ENCODE measurements around the gene RNF149.

DNA sequence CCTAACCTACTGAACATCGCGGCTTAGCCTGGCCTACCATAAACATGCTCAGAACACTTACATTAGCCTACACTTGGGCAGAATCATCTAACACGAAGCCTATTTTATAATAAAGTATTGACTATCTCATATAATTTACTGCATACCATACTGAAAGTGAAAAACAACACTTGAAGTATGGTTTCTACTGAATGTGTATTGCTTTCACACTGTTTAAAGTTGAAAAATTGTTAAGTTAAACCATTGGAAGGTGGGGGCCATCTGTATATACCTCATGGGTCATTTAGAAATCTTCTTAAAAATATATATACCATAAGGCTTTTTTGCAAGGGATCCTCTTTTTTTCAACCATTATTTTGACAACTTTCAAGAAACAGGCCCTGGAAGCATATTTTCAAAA, 16.5 kb downstream of the RNF149 start:
- TF ChIP-seq POLR2A (IDR thresholded peaks at IDR 0.05) = no peak
- TF ChIP-seq CTCF (IDR thresholded peaks at IDR 0.05) = no peak
- TF ChIP-seq EP300 (IDR thresholded peaks at IDR 0.05) = no peak
